HG02884 (cell line): ENCODE results near the gene MRPS27.
A peak's percentile ranks its signal among the peaks of the same experiment; 100 is the strongest.

Experiments used
- ATAC-seq: cut with Tn5 transposase; IDR thresholded peaks from one replicate; pipeline ENCODE4 v1.9.1; 2021; ENCODE audit warnings: mild to moderate bottlenecking, moderate library complexity; ENCODE audit not compliant: unreplicated experiment

Gene MRPS27

GRCh38 chr5:72206994-72207393 lies 113.0 kb downstream of the MRPS27 start:
- ATAC-seq, result no peak

- no peak for ATAC-seq
These were observed 113.9 kb downstream of the MRPS27 start for GRCh38 chr5:72206160-72206559.

GRCh38 chr5:72205431-72206009 lies 114.5 kb downstream of the MRPS27 start:
- no peak for ATAC-seq

GRCh38 chr5:72204946-72205345 lies 115.1 kb downstream of the MRPS27 start:
- no peak for ATAC-seq

DNA sequence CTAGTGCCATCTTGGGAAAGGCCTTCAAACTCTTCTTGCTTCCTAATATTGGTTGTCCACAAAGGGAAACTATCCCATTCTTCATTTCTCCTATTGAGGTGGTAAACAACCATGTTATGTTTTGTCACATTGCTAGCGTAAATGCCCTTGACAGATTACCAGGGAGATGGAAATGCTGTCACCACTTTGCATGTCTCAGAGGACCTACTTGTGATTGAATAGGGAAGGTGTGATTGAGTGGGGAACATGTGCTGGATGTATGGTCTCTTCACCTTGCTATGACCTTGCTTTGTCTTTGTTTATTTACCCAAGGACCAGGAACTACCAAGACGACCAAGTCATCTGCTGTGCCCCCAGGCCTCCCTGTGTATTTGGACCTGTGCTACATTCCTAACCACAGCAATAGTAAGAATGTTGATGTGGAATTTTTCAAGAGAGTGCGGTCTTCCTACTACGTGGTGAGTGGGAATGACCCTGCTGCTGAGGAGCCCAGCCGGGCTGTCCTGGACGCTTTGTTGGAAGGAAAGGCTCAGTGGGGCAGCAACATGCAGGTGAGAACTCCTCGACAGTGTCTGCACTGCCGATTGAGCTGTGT lies 116.7 kb downstream of the MRPS27 start:
- ATAC-seq, result no peak

DNA sequence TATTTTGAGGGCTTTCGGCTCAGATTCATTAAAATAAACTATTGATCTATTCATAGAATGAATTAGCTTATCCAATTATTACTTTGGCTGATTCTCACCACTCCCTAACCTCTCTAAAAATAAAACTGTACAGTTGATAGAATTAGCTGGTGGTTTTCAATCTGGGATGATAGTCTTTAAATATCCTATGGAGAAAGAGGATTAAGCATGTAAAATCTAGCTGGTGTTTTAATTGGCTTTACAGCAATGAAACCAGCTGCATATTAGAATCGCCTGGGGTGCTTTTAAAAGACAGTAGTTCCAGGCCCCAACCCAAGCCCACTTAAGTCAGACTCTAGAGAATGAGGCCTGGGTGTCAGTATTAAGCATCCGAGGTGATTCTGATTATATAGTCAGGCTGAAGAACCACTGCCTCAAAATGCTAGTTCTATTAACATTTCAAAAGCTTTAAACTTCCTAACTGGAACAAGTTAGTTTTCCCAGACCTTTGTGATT lies 117.7 kb downstream of the MRPS27 start:
- no peak for ATAC-seq

GRCh38 chr5:72199681-72200080 lies 120.4 kb downstream of the MRPS27 start:
- no peak for ATAC-seq

- no peak for ATAC-seq
These were observed 122.6 kb downstream of the MRPS27 start for GRCh38 chr5:72197393-72197792.

DNA sequence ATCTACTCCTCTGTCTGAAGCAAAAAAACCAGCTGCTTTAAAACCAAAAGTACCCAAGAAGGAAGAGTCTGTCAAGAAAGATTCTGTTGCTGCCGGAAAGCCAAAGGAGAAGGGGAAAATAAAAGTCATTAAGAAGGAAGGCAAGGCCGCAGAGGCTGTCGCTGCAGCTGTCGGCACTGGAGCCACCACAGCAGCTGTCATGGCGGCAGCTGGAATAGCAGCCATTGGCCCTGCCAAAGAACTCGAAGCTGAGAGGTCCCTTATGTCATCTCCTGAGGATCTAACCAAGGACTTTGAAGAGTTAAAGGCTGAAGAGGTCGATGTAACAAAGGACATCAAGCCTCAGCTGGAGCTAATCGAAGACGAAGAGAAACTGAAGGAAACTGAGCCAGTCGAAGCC lies 124.5 kb downstream of the MRPS27 start:
- ATAC-seq, result no peak

DNA sequence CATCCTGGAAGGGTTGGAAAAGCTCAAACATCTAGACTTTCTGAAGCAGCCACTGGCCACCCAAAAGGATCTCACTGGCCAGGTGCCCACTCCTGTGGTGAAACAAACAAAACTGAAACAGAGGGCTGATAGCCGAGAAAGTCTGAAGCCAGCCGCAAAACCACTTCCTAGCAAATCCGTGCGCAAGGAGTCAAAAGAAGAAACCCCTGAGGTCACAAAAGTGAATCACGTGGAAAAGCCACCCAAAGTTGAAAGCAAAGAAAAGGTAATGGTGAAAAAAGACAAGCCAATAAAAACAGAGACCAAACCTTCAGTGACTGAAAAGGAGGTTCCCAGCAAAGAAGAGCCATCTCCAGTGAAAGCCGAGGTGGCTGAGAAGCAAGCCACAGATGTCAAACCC lies 125.2 kb downstream of the MRPS27 start:
- peak; percentile 96 for ATAC-seq

DNA sequence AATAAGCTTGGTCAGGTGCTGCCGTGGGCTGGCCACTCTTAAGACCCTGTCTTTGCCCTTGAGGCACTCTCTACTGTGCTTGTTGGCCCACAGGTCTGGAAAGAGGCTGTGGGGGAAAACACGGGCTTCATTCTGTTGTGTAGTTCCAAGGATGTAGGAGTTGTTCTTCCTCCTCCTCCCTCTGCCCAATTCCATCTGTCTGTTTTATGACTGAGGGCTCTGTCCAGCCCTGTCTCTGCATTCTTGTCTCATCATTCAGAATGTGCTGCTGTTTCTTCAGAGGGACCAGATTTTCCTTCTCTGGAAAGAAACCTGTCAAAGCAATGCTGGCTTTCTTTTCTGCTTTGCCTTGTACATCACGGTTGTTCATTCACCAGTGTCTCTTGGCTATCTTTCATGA lies 128.6 kb downstream of the MRPS27 start:
- no peak for ATAC-seq

DNA sequence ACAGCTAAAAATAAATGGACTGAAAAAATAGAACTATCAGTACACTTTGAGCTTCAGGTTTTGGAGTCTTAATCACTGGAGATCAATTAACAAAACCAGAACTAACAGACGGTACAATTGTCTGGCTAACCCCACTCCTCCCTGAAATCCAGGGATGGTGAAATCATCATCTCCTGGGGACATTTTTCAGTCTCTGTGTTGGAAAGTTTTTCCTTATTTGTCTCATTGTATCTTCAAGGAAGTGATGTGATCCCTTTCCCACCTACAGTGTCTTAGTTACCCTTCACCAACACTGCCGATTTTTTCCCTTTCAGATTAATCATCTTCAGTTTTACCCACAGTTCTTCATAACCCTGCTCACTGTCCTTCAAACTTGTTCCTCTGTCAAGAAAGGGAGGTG lies 130.9 kb downstream of the MRPS27 start:
- ATAC-seq, result no peak

DNA sequence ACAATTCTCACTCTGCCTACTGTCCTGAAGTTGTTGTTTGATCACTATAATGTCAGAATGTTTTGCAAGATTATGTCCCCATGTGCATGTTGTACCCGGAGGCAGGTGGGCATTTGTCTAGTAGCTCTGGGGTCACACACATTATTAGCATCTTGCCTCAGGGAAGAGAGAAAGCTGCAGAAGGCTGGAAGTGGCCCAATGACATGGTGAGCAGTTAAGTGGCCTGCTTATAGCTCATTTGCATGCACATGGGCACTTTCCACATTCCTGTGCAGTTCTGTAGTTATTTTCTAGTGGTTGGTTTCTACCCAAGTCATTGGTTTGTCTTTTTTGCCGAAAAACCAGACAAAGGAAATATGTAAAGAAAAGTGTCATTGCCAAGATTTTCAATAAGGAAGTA lies 131.9 kb downstream of the MRPS27 start:
- no peak for ATAC-seq

DNA sequence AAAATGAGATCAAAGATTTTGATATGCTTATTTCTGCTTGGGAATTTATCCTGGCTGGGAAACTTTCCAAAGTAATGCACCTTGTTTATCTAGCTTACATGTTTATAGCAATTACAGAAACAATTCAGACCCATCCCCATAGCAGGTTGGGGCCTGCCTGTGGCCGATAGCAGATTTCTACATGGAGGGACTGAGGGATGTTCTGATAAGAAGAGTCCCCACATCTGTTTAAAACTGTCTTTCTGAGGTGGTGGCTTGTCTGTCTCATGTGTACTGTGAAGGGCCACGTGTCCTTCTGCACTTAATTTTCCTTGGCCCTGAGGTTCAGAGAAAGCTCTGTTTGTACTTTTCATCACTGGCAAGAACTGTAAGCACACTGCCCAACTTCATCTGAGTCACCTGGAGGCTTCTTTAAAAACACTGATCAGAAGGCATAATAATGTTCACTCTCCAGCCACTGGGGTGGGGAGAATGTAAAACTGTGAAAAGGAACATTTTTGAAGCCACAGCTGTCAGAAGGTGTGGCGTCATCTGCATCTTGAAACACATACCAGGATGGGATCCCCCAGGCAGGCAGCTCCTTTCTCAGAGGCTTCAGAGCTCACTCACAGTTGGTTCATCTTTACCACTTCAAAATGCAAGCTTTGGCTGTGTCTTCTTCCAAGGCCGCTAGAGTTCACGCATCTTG lies 132.5 kb downstream of the MRPS27 start:
- no peak for ATAC-seq

DNA sequence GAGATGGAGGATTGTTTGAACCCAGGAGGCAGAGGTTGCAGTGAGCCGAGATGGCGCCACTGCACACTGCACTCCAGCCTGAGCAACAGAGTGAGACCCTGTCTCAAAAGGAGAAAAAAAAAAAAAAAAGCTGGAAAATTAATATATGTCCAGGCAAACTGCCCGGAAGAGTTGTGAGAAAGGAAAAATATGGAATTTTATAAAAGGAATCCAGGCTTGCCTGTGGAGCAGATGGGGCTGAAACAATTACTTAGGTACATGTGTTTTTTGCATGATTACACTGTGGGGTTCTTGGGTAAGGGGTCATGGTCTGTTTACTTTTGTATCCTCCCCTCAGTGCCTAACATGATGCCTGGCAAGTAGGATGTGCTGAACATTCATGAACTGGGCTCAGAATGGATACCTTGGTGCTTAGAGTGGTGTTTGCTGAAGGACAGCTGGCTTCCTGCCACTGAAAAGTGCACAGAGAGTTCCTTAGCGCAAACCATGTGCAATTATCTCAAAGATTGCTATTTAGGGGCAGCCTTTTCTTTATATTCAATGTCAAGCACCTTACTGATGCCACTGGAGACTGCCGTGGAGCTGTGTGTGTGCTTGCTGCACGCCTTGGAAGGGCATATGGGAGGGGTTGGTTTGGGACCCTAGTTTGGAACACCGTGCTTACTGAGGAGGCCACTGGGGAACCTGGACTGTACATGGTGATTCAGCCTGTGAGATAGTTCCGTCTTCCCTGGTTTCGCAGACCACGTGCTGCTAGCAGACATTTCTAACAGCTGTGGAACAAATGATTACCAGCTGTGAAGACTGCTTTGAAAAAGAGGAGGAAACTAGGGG lies 134.3 kb downstream of the MRPS27 start:
- ATAC-seq, result no peak

DNA sequence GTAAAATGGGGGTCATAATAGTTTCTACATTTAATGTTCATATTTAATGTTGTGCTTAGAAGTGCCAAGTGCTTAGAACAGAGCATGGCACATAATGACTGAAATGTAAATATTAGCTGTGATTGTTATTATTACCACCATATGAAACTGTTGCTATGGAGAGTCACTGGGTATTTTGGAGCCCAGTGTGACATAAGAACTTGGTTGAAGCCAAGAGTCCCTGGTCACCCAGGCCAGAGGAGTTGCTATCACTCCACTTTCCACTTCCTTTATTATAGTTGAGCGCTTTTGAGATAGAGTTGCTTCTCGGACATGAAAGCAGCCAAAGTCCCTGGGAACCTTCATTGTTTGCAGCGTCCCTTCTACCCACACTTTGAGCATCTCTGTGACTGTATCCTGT lies 135.6 kb downstream of the MRPS27 start:
- no peak for ATAC-seq

DNA sequence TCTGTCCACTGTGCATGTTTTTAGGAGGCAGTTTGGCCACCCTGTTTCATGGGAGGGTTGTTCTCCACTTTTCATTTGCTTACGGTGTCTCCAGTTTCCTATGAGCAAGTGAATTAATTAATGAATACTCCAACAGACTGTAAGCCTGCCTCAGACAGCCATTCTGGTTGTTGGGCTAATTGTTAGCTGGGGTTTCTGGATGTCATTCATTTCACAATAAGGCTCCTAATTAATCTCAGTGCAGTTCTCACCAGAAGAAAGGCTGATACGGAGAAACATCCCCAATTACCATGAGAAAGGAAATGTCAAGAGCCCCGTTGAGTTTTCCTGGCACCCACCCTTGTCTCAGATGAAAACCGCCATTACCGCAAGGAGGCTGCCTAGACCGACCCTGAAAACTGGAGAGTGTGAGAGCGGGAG lies 136.9 kb downstream of the MRPS27 start:
- ATAC-seq, result no peak

- no peak for ATAC-seq
These were observed 137.4 kb downstream of the MRPS27 start for GRCh38 chr5:72182686-72183085.

- no peak for ATAC-seq
These were observed 139.1 kb downstream of the MRPS27 start for GRCh38 chr5:72180925-72181324.

- ATAC-seq, result no peak
These were observed 140.1 kb downstream of the MRPS27 start for GRCh38 chr5:72179816-72180440.
